ENCODE results near the gene MRPL24.

MRPL24 gene

GRCh38 chr1:156706657-156707416 lies 34.1 kb downstream of the MRPL24 start:
- FAIRE-seq (no peak), DNase-seq (ENCODE audit: insufficient read length, low spot score) (no peak)

GRCh38 chr1:156705918-156706656 lies 34.8 kb downstream of the MRPL24 start:
- no peak for TF ChIP-seq POLR2A (IDR thresholded peaks at IDR 0.05; ENCODE audit: low read depth, low read length)
- FAIRE-seq (no peak), DNase-seq (ENCODE audit: insufficient read length, low spot score) (no peak)

More at GRCh38 chr1:156706657-156707416, 34.1 kb downstream of the MRPL24 start:
- no peak for TF ChIP-seq POLR2A (IDR thresholded peaks at IDR 0.05; ENCODE audit: low read depth, low read length)

GRCh38 chr1:156705321-156705917 lies 35.5 kb downstream of the MRPL24 start, which contains the start of gene CRABP2:
Gene CRABP2, minus strand, starts transcription at chr1:156705583. Its CDS starts 137 bp downstream, at chr1:156705446.
- FAIRE-seq (no peak), DNase-seq (ENCODE audit: insufficient read length, low spot score) (no peak)
- TF ChIP-seq POLR2A (IDR thresholded peaks at IDR 0.05; ENCODE audit: low read depth, low read length), result no peak

GRCh38 chr1:156704930-156705320 lies 36.0 kb downstream of the MRPL24 start:
- DNase-seq (ENCODE audit: insufficient read length, low spot score) (peak; percentile 71), FAIRE-seq (no peak)
- TF ChIP-seq POLR2A (IDR thresholded peaks at IDR 0.05; ENCODE audit: low read depth, low read length), result no peak

- DNase-seq (ENCODE audit: insufficient read length, low spot score) (no peak), FAIRE-seq (no peak)
- TF ChIP-seq POLR2A (IDR thresholded peaks at IDR 0.05; ENCODE audit: low read depth, low read length), result no peak
Observed at GRCh38 chr1:156704166-156704711, 36.6 kb downstream of the MRPL24 start.

- DNase-seq (ENCODE audit: insufficient read length, low spot score), result no peak
Observed at GRCh38 chr1:156703741-156704140, 37.1 kb downstream of the MRPL24 start.

GRCh38 chr1:156703336-156703735 lies 37.6 kb downstream of the MRPL24 start:
- TF ChIP-seq POLR2A (IDR thresholded peaks at IDR 0.05; ENCODE audit: low read depth, low read length), result no peak
- FAIRE-seq, result no peak

More at GRCh38 chr1:156703741-156704140, 37.1 kb downstream of the MRPL24 start:
- FAIRE-seq, result no peak
- TF ChIP-seq POLR2A (IDR thresholded peaks at IDR 0.05; ENCODE audit: low read depth, low read length), result no peak

GRCh38 chr1:156700736-156701531 lies 40.0 kb downstream of the MRPL24 start:
- TF ChIP-seq POLR2A (IDR thresholded peaks at IDR 0.05; ENCODE audit: low read depth, low read length), result no peak
- no peak for FAIRE-seq
- no peak for DNase-seq (ENCODE audit: insufficient read length, low spot score)

More at GRCh38 chr1:156703336-156703735, 37.6 kb downstream of the MRPL24 start:
- no peak for DNase-seq (ENCODE audit: insufficient read length, low spot score)

- TF ChIP-seq POLR2A (IDR thresholded peaks at IDR 0.05; ENCODE audit: low read depth, low read length), result no peak
- DNase-seq (ENCODE audit: insufficient read length, low spot score) (no peak), FAIRE-seq (no peak)
Observed at GRCh38 chr1:156698995-156699394, 41.9 kb downstream of the MRPL24 start.

GRCh38 chr1:156697481-156697880 lies 43.4 kb downstream of the MRPL24 start:
- DNase-seq (ENCODE audit: insufficient read length, low spot score), result no peak
- no peak for TF ChIP-seq POLR2A (IDR thresholded peaks at IDR 0.05; ENCODE audit: low read depth, low read length)
- no peak for FAIRE-seq

GRCh38 chr1:156696755-156697154 lies 44.1 kb downstream of the MRPL24 start:
- FAIRE-seq, result no peak
- no peak for DNase-seq (ENCODE audit: insufficient read length, low spot score)
- no peak for TF ChIP-seq POLR2A (IDR thresholded peaks at IDR 0.05; ENCODE audit: low read depth, low read length)

GRCh38 chr1:156694690-156694962 lies 46.3 kb downstream of the MRPL24 start:
- no peak for FAIRE-seq
- no peak for TF ChIP-seq POLR2A (IDR thresholded peaks at IDR 0.05; ENCODE audit: low read depth, low read length)
- DNase-seq (ENCODE audit: insufficient read length, low spot score), result no peak

GRCh38 chr1:156693848-156694689 lies 46.8 kb downstream of the MRPL24 start:
- DNase-seq (ENCODE audit: insufficient read length, low spot score), result no peak
- TF ChIP-seq POLR2A (IDR thresholded peaks at IDR 0.05; ENCODE audit: low read depth, low read length), result no peak
- FAIRE-seq, result no peak
